Omental fat pad (tissue), 4 donors: ENCODE results near the gene SOX6. TPM values are rescaled to one million over a fixed set of nuclear protein-coding genes. Genes with fewer than 3 reads are reported as not detected.

Experiments used
- ATAC-seq: fragments of 150-250 bp; one replicate; pipeline ENCODE4 v1.9.1; 2016; ENCODE audit warnings: mild to moderate bottlenecking, moderate library complexity; ENCODE audit not compliant: low FRiP score
- DNase-seq: peaks from one replicate; pipeline ENCODE4 v3.0.0-alpha.2; 2019; ENCODE audit warnings: low spot score
- total RNA-seq, 4 donors: library from RNA; depleted of rRNA; stranded (reverse); fragments of >200 nt; gene quantifications; one replicate each; pipeline ENCODE4 v1.1.0, GENCODE V29; 2016
- TF ChIP-seq, protein P1 (sequence below), 3 donors: fragments of 450-650 bp; IDR thresholded peaks; one replicate each; pipeline ENCODE4 v1.5.1; 2016 to 2017; ENCODE audit warnings: antibody characterized with exemption in 3 of 3, mild to moderate bottlenecking in 3 of 3, moderate library complexity in 2 of 3

Gene SOX6
- total RNA-seq, 4 donors from 2014 or later: 2.0 to 41.0 (median 8.9) TPM

- TF ChIP-seq, protein P1, sequence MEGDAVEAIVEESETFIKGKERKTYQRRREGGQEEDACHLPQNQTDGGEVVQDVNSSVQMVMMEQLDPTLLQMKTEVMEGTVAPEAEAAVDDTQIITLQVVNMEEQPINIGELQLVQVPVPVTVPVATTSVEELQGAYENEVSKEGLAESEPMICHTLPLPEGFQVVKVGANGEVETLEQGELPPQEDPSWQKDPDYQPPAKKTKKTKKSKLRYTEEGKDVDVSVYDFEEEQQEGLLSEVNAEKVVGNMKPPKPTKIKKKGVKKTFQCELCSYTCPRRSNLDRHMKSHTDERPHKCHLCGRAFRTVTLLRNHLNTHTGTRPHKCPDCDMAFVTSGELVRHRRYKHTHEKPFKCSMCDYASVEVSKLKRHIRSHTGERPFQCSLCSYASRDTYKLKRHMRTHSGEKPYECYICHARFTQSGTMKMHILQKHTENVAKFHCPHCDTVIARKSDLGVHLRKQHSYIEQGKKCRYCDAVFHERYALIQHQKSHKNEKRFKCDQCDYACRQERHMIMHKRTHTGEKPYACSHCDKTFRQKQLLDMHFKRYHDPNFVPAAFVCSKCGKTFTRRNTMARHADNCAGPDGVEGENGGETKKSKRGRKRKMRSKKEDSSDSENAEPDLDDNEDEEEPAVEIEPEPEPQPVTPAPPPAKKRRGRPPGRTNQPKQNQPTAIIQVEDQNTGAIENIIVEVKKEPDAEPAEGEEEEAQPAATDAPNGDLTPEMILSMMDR (IDR thresholded peaks at IDR 0.05): no peak
- ATAC-seq (no peak), DNase-seq (no peak)
These were observed 348.8 kb downstream of the SOX6 start for GRCh38 chr11:16007514-16007913.

DNA sequence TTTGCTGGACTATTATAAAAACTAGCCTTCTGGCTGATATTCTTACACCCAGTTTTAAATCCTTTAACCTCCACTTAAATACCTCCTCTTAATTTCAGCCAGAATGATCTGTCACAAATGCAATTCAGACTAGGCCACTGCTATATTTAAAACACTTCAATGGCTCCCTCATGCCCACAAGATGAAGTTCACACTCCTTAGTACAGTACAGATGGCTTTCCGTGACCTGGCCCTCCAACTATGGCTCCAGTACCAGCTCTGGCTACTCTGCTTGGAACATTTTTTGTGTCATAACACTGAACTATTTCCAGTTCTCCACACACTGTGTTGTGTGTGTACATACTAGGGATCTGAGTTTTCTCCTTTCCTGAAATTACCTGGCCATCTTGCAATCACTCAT lies 353.4 kb downstream of the SOX6 start:
- TF ChIP-seq, protein P1 (IDR thresholded peaks at IDR 0.05): no peak
- no peak for ATAC-seq
- no peak for DNase-seq

- ATAC-seq (no peak), DNase-seq (no peak)
- TF ChIP-seq, protein P1 (IDR thresholded peaks at IDR 0.05): no peak
These were observed 354.4 kb downstream of the SOX6 start for GRCh38 chr11:16001899-16002426.

- ATAC-seq: no peak
- TF ChIP-seq, protein P1 (IDR thresholded peaks at IDR 0.05): no peak
- DNase-seq: no peak
These were observed 355.2 kb downstream of the SOX6 start for GRCh38 chr11:16001044-16001568.

GRCh38 chr11:16000065-16000464 lies 356.3 kb downstream of the SOX6 start:
- TF ChIP-seq, protein P1 (IDR thresholded peaks at IDR 0.05): no peak
- peak; percentile 71 for ATAC-seq
- DNase-seq: no peak

DNA sequence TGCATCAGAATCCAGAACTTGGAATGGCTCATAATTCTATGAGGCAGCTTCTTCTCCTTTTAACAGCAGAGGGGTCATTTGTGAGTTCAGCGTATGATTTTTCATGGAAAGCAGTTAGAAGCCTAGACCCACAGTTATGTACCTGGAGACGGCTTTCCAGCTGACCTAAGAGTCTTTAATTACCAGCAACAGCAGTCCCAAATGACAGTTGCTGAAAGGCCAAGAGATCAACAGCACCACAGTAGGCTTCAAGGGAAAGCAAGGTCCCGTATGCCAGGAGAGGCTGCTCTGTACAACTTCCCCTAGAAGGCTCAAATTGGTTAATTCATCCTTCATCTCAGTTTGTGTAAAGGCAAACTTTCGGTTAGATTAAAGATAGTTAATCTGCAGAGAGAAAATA lies 363.0 kb downstream of the SOX6 start:
- ATAC-seq (no peak), DNase-seq (no peak)
- TF ChIP-seq, protein P1 (IDR thresholded peaks at IDR 0.05): no peak

DNA sequence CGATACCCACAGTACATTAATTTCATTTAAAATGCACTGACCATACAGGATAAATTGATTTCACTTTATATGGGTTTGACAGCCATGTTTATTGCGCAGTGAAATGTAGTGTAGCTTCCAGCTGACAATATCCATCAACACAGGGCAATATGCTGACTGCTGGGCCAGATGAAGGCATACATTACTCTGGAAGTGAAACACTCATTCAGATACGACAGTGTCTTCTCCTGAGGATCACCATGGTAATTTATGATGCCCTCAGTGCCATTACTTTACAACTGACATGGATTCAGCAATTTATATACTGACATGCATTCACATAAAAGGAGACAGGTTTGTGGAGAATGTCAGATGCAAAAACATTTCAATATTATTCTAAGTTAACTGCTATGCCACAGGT lies 365.1 kb downstream of the SOX6 start:
- DNase-seq (no peak), ATAC-seq (no peak)
- TF ChIP-seq, protein P1 (IDR thresholded peaks at IDR 0.05): no peak
